NCI-H2171 treated with DMSO at 0.1 percent for 48 hours (cell line): ENCODE measurements around the gene LATS1.
A peak's percentile ranks its signal among the peaks of the same experiment; 100 is the strongest.
"Not testable (repeated sequence)": the region's sequence is repeated elsewhere in the genome, so short reads cannot be mapped to it uniquely, and the experiment has no call there.

Experiments
- DNase-seq: peaks from one replicate; lab custom pipeline; 2025; lab: John Stamatoyannopoulos, UW

Gene LATS1

GRCh38 chr6:149728499-149729234 is 10.8 kb upstream of the LATS1 start:
- no peak for DNase-seq

- no peak for DNase-seq
Measured at GRCh38 chr6:149727793-149728498, 10.0 kb upstream of the LATS1 start.

GRCh38 chr6:149725785-149726184 is 7.9 kb upstream of the LATS1 start:
- no peak for DNase-seq

- peak; percentile 23 for DNase-seq
Measured at GRCh38 chr6:149723771-149724417, 6.0 kb upstream of the LATS1 start.

GRCh38 chr6:149723262-149723661 is 5.4 kb upstream of the LATS1 start:
- no peak for DNase-seq

- no peak for DNase-seq
Measured at GRCh38 chr6:149719531-149719930, 1.6 kb upstream of the LATS1 start.

- peak; percentile 63 for DNase-seq
Measured at GRCh38 chr6:149717255-149717587, 680 bp downstream of the LATS1 start.

GRCh38 chr6:149716181-149716963 is 1.5 kb downstream of the LATS1 start:
- no peak for DNase-seq

- DNase-seq = no peak
Measured at GRCh38 chr6:149714442-149714841, 3.5 kb downstream of the LATS1 start.

GRCh38 chr6:149711711-149712110 is 6.2 kb downstream of the LATS1 start:
- DNase-seq = no peak

- DNase-seq = no peak
Measured at GRCh38 chr6:149701714-149702113, 16.2 kb downstream of the LATS1 start.

- no peak for DNase-seq
Measured at GRCh38 chr6:149699150-149699549, 18.8 kb downstream of the LATS1 start.

- no peak for DNase-seq
Measured at GRCh38 chr6:149698175-149698574, 19.7 kb downstream of the LATS1 start.

GRCh38 chr6:149696901-149697300 is 21.0 kb downstream of the LATS1 start:
- DNase-seq = no peak

- peak; percentile 85 for DNase-seq
Measured at GRCh38 chr6:149694921-149695320, 23.0 kb downstream of the LATS1 start.

- DNase-seq = no peak
Measured at GRCh38 chr6:149691201-149691600, 26.7 kb downstream of the LATS1 start.

GRCh38 chr6:149686230-149686629 is 31.7 kb downstream of the LATS1 start:
- no peak for DNase-seq

- peak; percentile 91 for DNase-seq
Measured at GRCh38 chr6:149683256-149683859, 34.5 kb downstream of the LATS1 start.

- DNase-seq = not testable (repeated sequence)
Measured at GRCh38 chr6:149681845-149682244, 36.1 kb downstream of the LATS1 start.

- no peak for DNase-seq
Measured at GRCh38 chr6:149681209-149681608, 36.7 kb downstream of the LATS1 start.

GRCh38 chr6:149680503-149680902 is 37.4 kb downstream of the LATS1 start:
- peak; percentile 48 for DNase-seq

- not testable (repeated sequence) for DNase-seq
Measured at GRCh38 chr6:149672265-149672664, 45.6 kb downstream of the LATS1 start.
